Measurements from ENCODE around the gene CSN3. TPM values are rescaled to one million over a fixed set of nuclear protein-coding genes. Genes with fewer than 3 reads are reported as not detected.
A peak's percentile ranks its signal among the peaks of the same experiment; 100 is the strongest.

Gene CSN3
- total and polyA plus RNA-seq, 8 donors: not detected

DNA sequence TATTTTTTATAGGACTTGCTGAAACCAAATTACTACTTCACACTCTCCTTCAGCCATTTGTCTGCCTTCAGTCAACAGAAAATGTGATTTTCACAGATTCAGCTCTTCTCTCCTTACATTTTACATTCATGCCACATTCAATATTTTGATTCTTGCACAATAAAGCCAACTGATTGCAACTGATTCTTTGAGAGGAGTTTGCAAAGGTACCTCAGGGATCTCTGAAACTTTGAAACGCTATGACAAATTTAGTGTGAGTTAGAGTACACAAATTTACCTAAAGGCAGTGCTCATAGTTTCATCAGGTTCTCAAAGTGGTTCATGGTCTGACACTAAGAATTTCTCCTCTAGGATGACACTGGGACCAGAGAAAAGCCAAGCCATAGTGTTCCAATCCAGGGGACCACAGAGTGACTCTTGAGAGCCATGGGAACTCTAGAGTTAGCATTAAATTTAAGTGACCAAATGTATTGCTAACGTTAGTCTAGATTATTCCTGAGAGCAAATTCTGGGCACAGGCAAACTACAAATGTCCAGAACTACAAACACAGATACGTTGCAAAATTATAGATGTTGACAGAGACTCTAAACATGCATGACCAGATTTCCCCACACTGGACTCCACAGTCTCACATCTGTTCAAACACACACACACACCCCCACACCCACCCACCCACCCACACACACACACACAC is 9.0 kb downstream of the CSN3 start:
- TF ChIP-seq, protein P1, sequence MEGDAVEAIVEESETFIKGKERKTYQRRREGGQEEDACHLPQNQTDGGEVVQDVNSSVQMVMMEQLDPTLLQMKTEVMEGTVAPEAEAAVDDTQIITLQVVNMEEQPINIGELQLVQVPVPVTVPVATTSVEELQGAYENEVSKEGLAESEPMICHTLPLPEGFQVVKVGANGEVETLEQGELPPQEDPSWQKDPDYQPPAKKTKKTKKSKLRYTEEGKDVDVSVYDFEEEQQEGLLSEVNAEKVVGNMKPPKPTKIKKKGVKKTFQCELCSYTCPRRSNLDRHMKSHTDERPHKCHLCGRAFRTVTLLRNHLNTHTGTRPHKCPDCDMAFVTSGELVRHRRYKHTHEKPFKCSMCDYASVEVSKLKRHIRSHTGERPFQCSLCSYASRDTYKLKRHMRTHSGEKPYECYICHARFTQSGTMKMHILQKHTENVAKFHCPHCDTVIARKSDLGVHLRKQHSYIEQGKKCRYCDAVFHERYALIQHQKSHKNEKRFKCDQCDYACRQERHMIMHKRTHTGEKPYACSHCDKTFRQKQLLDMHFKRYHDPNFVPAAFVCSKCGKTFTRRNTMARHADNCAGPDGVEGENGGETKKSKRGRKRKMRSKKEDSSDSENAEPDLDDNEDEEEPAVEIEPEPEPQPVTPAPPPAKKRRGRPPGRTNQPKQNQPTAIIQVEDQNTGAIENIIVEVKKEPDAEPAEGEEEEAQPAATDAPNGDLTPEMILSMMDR (IDR thresholded peaks at IDR 0.05): no peak
- TF ChIP-seq EP300 (IDR thresholded peaks at IDR 0.05): no peak
- no peak for DNase-seq
- intact Hi-C loops (cut with DNase I; ENCODE audit: low total_unique reads): no loop called here
- no peak overlapping the region for H3K4me3 ChIP-seq
- WGBS, 5 donors: 10 to 60% (median 54%) methylated on average over 3 of the region's 3 CpGs
- H3K27ac ChIP-seq: no peak overlapping the region
- no peaks in the 10 kb centered on the region for H3K36me3 ChIP-seq
- H3K9me3 ChIP-seq: no peaks in the 10 kb centered on the region
- H3K4me1 ChIP-seq: no peaks in the 10 kb centered on the region
- H3K27me3 ChIP-seq: no peaks in the 10 kb centered on the region

DNA sequence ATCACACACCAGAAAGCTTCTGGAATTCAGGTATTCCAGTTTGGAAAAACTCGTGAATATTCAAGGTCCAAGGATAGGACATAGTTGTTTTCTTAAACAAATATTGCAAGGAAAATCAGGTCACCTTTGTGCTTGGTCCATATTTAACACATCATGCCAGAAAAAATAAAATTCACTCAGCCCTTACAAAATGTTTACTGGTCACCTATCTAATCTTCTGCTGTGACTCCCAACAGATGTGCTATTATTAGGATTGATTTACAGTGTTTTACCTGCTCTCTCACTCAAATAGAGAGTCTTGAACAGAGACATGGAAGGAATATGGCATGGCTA is 9.5 kb downstream of the CSN3 start:
- Histone ChIP-seq H3K36me3 (no peaks in the 10 kb centered on the region), H3K27ac (no peak overlapping the region), H3K9me3 (no peaks in the 10 kb centered on the region), H3K4me1 (no peaks in the 10 kb centered on the region), H3K4me3 (no peak overlapping the region), H3K27me3 (no peaks in the 10 kb centered on the region)
- 28 to 55% (median 32%) methylated on average over 1 of the region's 1 CpG for WGBS, 5 donors
- no peak for DNase-seq
- TF ChIP-seq POLR2AphosphoS5 (IDR thresholded peaks at IDR 0.05) (no peak), EP300 (IDR thresholded peaks at IDR 0.05) (no peak), POLR2A (IDR thresholded peaks at IDR 0.05) (no peak)
- TF ChIP-seq, protein P1 (IDR thresholded peaks at IDR 0.05): no peak
- intact Hi-C loops (cut with DNase I; ENCODE audit: low total_unique reads): no loop called here

DNA sequence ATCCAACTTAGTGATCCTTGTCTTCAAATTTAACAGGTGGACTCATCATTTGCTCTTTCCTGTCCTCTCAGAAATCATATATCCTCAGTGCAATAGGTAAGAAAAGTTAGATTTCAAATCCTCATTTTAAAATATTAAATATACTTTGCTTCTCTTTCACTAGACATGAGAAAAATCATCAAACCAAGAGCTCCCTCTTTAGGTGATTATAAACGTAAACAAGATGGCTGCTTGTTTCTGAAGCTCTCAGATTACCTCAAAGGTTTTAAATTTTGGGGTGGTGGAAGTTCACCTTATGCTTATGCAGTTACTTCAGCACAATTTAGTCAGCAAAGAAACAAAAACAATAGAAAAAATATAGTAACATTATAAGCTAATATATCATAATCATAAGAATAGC is 27.3 kb downstream of the CSN3 start:
- Histone ChIP-seq H3K4me1 (no peaks in the 10 kb centered on the region), H3K9me3 (no peaks in the 10 kb centered on the region), H3K27me3 (no peaks in the 10 kb centered on the region), H3K36me3 (no peaks in the 10 kb centered on the region), H3K4me3 (no peak overlapping the region), H3K27ac (no peak overlapping the region)
- TF ChIP-seq, protein P1 (IDR thresholded peaks at IDR 0.05): peak in 2 of 7 experiments; percentile 12 to 25
- no peak for TF ChIP-seq POLR2A (IDR thresholded peaks at IDR 0.05)
- intact Hi-C loops (cut with DNase I; ENCODE audit: low total_unique reads): no loop called here
- WGBS, 5 donors: 4 to 17% (median 10%) methylated on average over 1 of the region's 1 CpG
- DNase-seq: peak in 1 of 2 donors; percentile 28

DNA sequence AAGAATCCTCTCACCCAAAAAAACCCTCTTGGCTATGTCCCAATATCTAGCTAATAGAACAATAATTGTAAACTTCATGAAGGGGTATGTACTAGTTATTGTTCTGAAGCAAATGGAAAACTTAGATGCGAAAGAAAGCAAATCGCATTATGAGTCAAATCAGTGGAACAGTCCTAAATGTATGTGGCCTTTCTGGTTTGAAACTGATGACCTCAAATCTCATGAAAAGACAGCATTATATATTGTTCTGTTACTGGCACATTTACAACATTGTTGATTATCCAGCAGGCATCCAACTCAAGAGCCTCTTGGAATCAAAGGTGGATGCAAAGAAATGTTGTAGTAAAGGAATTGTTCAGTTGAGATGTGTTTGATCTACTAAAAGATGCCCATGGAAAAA is 34.7 kb downstream of the CSN3 start:
- DNase-seq: no peak
- TF ChIP-seq POLR2A (IDR thresholded peaks at IDR 0.05) (no peak), EP300 (IDR thresholded peaks at IDR 0.05) (no peak), POLR2AphosphoS5 (IDR thresholded peaks at IDR 0.05) (no peak)
- TF ChIP-seq, protein P1 (IDR thresholded peaks at IDR 0.05): no peak
- Histone ChIP-seq H3K27me3 (no peaks in the 10 kb centered on the region), H3K4me1 (no peaks in the 10 kb centered on the region), H3K9me3 (no peaks in the 10 kb centered on the region), H3K27ac (no peak overlapping the region), H3K36me3 (no peaks in the 10 kb centered on the region), H3K4me3 (no peak overlapping the region)
- intact Hi-C loops (cut with DNase I; ENCODE audit: low total_unique reads): no loop called here
- WGBS, 5 donors: 89 to 97% (median 94%) methylated on average over 2 of the region's 2 CpGs
